HFFc6 (cell line): Measurements from ENCODE around the gene PAFAH2. TPM values are rescaled to one million over a fixed set of nuclear protein-coding genes. Genes with fewer than 3 reads are reported as not detected.

ENCODE experiments used
- DNase-seq: peaks from one replicate; pipeline ENCODE4 v3.0.0-alpha.2; 2018
- H3K27ac Mint-ChIP-seq: 2 replicates; pipeline ENCODE4 v1.8.0; 2020; ENCODE audit warnings: mild to moderate bottlenecking, mixed read lengths
- H3K27me3 Mint-ChIP-seq: 2 replicates; pipeline ENCODE4 v1.8.0; 2021; ENCODE audit warnings: mild to moderate bottlenecking, moderate library complexity, mixed read lengths; ENCODE audit not compliant: insufficient read depth
- H3K36me3 Mint-ChIP-seq: 2 replicates; pipeline ENCODE4 v1.8.0; 2021; ENCODE audit warnings: low read depth, mixed read lengths
- H3K4me1 Mint-ChIP-seq: 2 replicates; pipeline ENCODE4 v1.8.0; 2020; ENCODE audit warnings: low read depth, mixed read lengths
- H3K4me3 Mint-ChIP-seq: 2 replicates; pipeline ENCODE4 v1.8.0; 2020; ENCODE audit warnings: mild to moderate bottlenecking, moderate library complexity, mixed read lengths
- H3K9me3 Mint-ChIP-seq: 2 replicates; pipeline ENCODE4 v1.8.0; 2020; ENCODE audit warnings: mild to moderate bottlenecking, mixed read lengths
- total RNA-seq, 6 experiments: library from RNA; stranded (reverse); fragmentation: NEBNext Ultra II Directional; extraction: Animal tissue kit (Norgen Biotek cat#: 25700); gene quantifications; 2 replicates in 1 of 6; 3 replicates in 5 of 6; pipeline ENCODE4 v1.2.3, GENCODE V29; 2021
- TF ChIP-seq, protein P1 (sequence below): fragments of 200-600 bp; sonication (generic); IDR thresholded peaks from 2 replicates; pipeline ENCODE4 v1.5.0; 2021; ENCODE audit warnings: antibody characterized with exemption, mild to moderate bottlenecking

Gene PAFAH2
- total RNA-seq, 6 experiments from 2014 or later = 9.4 to 14.0 (median 10.0) TPM

DNA sequence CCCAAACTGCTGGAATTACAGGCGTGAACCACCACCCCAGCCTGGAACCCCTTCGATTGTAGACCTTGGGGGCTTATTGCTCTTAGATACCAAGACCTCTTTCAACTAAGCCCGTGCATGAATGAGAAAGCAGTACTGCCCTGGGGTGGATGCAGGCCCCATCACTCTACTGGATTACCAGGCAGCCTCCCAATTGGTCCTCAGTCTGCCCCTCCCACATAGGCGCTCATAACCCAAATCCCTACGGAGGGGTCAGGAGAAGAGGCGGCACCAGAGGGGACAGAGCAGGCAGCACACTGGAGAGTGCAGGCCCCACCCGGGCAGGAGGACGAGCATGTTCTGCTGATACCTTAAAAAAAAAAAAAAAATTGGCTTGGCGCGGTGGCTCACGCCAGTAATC is 79.2 kb downstream of the PAFAH2 start:
- TF ChIP-seq, protein P1, sequence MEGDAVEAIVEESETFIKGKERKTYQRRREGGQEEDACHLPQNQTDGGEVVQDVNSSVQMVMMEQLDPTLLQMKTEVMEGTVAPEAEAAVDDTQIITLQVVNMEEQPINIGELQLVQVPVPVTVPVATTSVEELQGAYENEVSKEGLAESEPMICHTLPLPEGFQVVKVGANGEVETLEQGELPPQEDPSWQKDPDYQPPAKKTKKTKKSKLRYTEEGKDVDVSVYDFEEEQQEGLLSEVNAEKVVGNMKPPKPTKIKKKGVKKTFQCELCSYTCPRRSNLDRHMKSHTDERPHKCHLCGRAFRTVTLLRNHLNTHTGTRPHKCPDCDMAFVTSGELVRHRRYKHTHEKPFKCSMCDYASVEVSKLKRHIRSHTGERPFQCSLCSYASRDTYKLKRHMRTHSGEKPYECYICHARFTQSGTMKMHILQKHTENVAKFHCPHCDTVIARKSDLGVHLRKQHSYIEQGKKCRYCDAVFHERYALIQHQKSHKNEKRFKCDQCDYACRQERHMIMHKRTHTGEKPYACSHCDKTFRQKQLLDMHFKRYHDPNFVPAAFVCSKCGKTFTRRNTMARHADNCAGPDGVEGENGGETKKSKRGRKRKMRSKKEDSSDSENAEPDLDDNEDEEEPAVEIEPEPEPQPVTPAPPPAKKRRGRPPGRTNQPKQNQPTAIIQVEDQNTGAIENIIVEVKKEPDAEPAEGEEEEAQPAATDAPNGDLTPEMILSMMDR = no peak
- Mint-ChIP-seq H3K36me3 (no peaks in the 10 kb centered on the region), H3K4me1 (peaks cover 30% of the 10 kb centered on the region), H3K9me3 (no peaks in the 10 kb centered on the region), H3K27me3 (peaks cover 9% of the 10 kb centered on the region; the same call in 1 of the 2 replicates), H3K27ac (no peak overlapping the region), H3K4me3 (no peak overlapping the region)
- no peak for DNase-seq

DNA sequence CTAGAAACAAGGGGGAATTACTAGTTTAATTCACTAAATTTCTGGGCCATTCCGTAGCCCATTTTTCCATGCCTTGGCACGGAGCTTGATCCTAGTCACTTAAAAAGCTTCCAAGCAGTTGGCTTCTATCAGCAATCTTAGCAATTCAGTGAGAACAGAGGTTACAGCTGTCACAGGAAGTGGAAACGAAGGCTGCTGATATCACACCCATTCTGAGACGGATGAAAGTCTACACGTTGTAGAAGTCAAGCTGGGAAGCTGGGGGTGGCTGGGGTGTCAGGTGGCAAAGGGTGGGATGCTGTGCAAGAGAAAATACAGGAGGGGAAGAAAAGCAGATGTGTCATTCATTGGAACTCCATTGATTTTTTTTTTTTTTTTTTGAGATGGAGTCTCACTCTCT is 79.9 kb downstream of the PAFAH2 start:
- Mint-ChIP-seq H3K27ac (no peak overlapping the region; the same call in 1 of the 2 replicates), H3K9me3 (no peaks in the 10 kb centered on the region), H3K4me1 (peaks cover 24% of the 10 kb centered on the region), H3K4me3 (no peak overlapping the region), H3K27me3 (peaks cover 8% of the 10 kb centered on the region; the same call in 1 of the 2 replicates), H3K36me3 (no peaks in the 10 kb centered on the region)
- DNase-seq = no peak
- TF ChIP-seq, protein P1 = no peak

DNA sequence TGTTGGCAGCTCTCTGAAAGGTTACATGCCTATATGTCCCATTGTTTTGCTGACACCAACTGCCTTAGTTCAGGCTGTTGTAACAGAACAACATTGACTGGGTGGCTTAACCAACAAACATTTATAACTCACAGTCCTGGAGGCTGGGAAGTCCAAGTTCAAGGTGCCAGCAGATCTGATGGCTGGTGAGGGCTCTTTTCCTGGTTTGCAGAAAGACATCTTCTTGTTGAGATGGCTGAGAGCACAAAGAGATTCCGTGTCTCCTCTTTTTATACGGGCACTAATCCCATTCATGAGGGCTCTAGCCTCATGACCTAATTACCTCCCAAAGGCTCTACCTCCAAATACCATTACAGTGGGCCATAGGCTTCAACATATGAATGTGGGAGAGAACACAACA is 81.4 kb downstream of the PAFAH2 start:
- TF ChIP-seq, protein P1 = no peak
- Mint-ChIP-seq H3K36me3 (no peaks in the 10 kb centered on the region), H3K27ac (no peak overlapping the region), H3K9me3 (peaks cover 4% of the 10 kb centered on the region; the same call in 1 of the 2 replicates), H3K27me3 (peaks cover 4% of the 10 kb centered on the region; the same call in 1 of the 2 replicates), H3K4me1 (peaks cover 28% of the 10 kb centered on the region), H3K4me3 (no peak overlapping the region)
- no peak for DNase-seq

DNA sequence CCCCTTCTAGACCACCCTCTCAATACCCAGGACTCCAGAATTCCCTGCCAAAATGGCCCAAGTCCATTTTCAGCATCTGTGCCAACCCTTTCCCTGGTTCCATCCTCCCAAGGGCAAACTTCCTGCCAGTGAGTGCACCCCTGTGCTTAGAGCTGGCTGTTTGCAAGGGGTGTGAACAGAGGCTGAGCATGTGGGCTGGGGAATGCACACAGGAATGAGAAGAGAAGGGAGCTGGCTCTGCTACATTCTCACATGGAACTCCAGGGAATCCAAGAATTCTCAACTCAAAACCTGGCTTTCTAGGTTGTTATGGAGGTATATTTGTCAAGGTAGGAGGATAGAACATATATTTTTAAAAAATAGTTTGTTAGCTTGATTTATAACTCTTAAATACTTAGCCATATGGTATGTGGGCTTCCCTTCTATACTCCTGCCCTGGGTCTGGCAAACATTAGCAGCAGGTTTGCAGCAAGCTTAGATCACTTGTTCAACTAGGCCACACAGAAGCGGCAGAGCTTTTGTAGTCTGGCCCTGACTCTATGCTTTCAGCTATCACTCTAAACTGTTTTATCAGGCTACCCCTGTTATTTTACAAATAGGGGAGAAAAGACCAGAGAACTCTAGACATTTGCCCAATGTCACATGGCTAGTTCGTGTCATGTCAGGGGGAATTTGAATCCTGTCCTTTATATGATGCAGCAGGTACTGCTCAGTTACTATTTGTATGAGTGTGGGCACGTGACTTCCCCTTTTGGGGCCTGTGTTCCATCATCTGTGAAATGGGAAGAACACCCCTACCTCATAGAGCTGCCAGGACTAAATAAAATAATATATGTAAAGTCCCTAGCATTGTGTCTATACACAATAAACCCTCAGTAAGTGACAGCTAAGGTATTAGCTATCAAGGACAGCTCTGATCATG is 83.5 kb downstream of the PAFAH2 start:
- DNase-seq = no peak
- Mint-ChIP-seq H3K4me3 (no peak overlapping the region), H3K4me1 (peaks cover 38% of the 10 kb centered on the region), H3K27ac (no peak overlapping the region), H3K27me3 (peaks cover 5% of the 10 kb centered on the region), H3K36me3 (no peaks in the 10 kb centered on the region), H3K9me3 (peaks cover 4% of the 10 kb centered on the region; the same call in 1 of the 2 replicates)
- TF ChIP-seq, protein P1 = no peak

GRCh38 chr1:25913206-25913605 is 84.7 kb downstream of the PAFAH2 start:
- peaks cover 5% of the 10 kb centered on the region for H3K27me3 Mint-ChIP-seq
- H3K4me1 Mint-ChIP-seq = peaks cover 40% of the 10 kb centered on the region
- no peaks in the 10 kb centered on the region for H3K36me3 Mint-ChIP-seq
- no peak for DNase-seq
- no peak overlapping the region for H3K4me3 Mint-ChIP-seq
- H3K27ac Mint-ChIP-seq = no peak overlapping the region
- peaks cover 4% of the 10 kb centered on the region; the same call in 1 of the 2 replicates for H3K9me3 Mint-ChIP-seq
- TF ChIP-seq, protein P1 = no peak
